GM19455 (cell line): ENCODE results near the gene AIRE.
"Not testable (repeated sequence)": the region's sequence is repeated elsewhere in the genome, so short reads cannot be mapped to it uniquely, and the experiment has no call there.

Experiments used
- ATAC-seq: cut with Tn5 transposase; IDR thresholded peaks from one replicate; pipeline ENCODE4 v1.9.1; 2021; ENCODE audit not compliant: unreplicated experiment

AIRE gene

DNA sequence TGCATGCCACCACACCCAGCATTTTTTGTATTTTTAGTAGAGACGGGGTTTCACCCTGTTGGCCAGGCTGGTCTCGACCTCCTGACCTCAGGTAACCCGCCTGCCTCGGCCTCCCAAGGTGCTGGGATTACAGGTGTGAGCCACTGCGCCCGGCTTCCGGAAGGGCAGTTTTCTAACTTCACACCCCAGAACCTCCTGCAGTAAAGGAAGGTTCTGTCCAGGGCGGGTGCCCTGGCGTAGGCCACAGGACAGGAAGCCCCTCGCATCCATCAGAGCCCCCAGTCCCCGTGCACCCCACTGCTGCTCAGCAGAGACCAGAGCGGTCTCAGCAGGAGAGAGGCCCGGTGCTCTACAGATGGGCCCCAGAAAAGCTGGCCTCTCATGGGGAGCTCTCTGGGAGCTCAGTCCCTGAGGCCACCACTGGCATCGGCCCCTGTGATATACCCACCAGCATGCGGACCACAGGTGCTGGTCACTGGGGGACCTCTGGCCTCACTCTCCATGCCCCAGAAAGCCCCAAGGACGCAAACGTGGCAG, 19.9 kb upstream of the AIRE start:
- no peak for ATAC-seq

DNA sequence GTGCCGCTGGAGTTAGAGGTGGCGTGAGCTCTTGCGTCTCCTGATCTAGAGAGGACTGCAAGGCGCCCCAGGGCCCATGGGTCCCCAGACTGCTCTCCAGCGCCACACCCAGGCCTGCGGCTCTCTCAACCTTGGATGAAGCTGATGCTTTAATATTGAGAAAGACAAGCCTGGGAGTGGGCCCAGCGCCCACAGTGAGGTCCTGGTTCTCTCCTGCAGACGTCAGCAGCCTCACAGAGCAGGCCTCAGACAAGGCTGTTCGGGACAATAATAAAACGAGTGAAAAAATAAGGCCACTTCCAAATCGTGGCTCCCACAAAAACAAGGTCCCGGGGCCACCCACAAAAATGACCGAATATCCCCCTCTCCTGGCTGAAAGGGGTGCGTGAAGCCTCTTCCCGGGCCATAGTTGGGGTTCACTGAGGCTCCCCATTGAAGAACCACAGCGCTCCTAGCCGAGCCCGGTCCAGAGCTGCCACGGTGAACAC, 18.0 kb upstream of the AIRE start:
- ATAC-seq = no peak

DNA sequence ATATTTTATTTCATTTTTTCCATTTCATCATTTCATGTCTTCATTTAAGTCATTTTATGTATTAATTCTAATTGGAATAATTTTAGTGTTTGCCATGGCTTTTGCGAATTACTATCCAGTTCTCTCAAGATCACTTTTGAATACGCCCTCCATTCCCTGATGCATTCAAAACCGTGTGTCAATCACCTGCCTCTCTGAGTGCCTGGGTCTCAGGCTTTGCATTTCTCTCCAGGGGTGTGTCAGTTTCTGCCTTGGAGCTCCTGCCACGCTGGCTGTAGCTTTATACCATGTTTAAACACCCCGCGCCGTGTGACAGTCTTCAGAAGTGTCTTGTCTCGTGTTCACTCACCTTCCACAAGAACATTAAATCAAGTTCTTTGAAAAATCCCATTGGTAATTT, 16.6 kb upstream of the AIRE start:
- no peak for ATAC-seq

DNA sequence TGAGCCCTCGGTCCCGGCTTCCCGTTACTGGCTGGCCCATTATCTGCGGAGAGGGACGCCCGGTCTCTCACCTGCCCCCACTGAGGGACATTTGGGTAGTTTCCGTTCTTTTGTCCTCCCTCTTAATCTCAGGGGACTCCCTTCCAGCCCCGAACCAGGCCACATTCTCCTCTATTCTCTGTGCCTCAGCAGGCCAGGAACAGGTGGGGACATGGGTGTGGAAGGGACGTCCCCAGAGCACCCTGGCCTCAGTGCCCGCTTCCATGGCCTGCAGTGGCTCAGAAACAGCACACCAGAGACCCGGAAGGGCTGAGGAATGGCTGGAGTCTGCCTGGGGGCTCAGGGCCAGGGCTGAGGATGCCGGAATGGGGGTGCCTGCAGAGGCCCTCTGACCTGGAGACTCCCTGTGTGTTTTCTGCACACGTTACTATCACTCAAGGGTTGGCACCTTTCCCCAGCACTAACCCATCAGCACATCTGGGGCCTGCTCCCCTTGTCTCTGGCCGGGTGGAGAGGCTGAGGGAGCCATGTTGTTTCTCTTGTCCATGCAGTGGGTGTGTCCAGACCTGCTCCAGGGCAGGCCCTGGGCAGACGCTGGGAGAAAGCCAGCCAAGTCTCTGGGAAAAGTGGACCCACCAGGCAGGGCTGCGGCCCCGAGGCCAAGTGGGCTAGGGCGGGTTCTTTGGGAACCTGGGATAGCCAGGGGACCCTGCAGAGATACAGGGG, 14.0 kb upstream of the AIRE start:
- no peak for ATAC-seq

DNA sequence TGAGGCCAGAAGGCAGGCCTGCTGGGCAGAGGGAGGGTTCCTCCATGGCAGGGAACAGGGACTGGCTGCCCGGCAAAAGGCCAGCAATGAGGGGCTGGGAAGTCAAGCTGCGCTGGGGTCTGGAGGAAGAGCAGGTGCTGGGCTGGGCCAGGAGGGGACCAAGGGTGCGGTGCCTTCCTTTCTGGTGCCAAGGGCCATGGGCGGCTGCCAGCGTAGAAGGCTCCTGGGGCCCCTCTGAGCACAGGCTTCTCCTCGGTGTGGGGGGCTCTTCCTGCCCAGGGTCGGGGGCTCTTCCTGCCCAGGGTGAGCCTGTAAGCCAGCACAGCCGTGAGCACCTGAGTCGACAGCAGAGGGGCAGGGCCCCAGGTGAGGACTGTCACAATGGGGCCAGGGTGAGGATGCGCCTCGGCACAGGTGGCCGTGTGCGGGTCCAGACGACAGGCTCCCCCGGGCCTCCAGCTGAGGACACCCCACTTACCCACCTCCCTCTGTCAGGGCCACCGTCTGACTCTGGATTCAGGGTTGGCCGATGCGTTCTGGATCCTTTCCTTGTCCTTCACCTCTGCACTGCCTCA, 13.3 kb upstream of the AIRE start:
- no peak for ATAC-seq

DNA sequence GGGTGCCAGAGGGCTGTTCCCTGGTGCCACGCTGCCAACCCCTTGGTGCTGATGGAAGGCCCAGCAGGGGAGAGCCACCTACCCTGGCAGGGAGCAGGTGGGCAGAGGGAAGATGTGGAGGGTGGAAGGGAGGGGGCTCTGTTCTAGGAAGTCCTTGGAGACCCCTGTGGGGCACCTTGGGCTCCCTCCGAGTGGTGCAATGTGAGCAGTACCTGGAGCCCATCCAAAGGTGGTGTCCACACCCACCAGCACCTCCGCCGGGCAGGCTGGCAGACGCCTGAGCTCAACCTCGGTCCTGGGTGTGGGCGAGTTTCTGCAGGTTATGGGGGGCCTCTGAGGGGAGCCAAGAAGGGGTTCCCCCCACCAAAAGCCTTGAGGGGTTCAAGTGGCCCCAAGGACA, 12.6 kb upstream of the AIRE start:
- ATAC-seq = no peak

DNA sequence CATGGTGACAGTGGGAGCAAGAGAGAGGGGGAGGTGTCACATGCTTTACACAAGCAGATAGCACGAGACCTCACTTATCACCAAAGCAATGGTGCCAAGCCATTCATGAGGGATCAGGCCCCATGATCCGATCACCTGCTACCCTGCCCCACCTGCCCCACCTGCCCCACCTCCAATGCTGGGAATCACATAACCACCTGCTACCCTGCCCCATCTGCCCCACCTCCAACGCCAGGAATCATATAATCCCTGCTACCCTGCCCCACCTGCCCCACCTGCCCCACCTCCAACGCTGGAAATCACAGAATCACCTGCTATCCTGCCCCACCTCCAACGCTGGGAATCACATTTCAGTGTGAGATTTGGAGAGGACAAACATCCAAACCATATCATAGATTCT, 10.6 kb upstream of the AIRE start:
- ATAC-seq = no peak

DNA sequence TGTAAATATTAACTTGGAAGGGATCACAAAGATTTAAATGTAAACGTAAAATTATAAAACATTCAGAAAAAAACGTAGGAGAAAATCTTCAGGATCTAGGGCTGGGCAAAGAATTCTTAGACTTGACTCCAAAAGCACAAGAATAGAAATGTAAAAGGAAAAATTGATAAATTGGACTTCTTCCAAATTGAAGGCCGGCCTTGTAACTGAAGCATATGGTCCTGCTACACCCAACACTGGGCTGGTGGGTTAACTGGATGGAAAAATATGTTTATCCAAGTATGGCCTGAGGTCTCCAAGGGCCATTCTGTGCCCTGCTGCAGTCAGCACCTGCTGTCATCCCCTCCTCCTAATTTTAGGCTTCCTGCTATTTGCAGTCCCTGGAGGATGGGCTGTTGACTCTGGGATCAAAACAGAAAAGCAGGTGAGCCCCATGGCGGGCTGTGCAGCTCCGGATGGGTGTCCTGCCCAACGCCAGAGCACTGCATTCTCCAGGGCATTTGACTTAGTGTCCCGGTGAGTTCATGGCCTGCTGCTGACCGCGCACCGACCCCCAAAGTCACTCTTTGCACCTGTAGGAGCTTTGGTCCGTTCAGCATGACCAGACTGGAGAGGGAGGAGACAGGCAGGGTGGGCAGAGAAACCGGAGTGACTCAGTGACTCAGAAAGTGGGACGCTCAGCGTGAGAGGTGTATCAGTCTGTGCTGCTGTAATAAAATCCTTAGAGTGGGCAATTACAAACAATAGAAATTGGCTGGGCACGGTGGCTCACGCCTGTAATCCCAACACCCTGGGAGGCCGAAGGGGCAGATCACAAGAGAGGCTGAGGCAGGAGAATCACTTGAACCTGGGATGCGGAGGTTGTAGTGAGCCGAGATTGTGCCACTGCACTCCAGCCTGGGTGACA, 6.1 kb upstream of the AIRE start:
- ATAC-seq = no peak

DNA sequence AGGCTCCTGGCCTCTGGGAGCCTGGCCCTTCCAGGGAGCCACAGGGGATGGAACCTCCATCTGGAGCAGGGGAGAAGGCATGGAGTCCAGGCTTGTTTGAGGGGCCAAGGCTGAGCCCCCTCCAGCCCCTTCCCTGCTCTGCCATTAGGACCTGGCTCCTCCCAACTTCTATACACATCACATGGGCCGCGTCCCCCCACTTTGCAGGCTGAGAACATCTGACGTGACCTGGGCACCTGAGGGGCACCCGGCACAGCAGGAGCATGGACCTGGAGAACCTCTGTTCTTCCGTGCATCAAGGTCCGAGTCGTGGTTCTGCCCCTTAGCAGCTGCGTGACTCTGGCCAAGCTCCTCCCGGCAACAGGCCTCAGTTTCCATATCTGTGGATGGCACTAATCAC, 3.9 kb upstream of the AIRE start:
- ATAC-seq = no peak

DNA sequence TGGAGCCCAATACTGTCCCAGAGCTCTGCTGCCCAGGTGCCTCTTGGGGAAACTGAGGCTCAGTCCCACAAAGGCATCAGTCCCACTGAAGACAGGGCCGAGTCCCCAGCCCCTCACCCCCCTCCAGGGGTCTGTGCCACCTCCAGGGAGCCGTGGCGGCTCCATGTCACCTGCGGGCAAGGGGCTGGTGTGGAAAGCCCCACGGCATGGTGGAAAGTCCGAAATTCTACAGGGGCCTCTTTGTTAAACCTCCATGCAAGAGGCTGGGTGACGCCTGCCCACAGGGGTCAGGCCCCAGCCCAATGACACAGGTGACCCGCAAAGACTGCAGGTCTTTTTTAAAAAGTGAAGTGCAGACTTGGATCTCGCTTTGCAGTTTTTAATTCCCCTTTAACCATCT, 3.3 kb upstream of the AIRE start:
- ATAC-seq = no peak

DNA sequence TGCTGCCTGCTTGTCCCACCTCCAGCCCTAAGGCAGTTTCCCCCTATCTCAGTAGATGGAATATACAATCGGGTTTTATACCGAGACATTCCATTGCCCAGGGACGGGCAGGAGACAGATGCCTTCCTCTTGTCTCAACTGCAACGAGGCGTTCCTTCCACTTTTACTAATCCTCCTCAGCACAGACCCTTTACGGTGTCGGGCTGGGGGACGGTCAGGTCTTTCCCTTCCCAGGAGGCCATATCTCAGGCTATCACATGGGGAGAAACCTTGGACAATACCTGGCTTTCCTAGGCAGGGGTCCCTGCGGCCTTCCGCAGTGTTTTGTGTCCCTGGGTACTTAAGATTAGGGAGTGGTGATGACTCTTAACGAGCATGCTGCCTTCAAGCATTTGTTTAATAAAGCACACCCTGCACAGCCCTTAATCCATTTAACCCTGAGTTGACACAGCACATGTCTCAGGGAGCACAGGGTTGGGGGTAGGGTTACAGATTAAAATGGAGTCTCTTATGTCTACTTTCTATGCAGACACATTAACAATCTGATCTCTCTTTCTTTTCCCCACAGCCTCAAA, 2.4 kb upstream of the AIRE start:
- ATAC-seq = not testable (repeated sequence)

DNA sequence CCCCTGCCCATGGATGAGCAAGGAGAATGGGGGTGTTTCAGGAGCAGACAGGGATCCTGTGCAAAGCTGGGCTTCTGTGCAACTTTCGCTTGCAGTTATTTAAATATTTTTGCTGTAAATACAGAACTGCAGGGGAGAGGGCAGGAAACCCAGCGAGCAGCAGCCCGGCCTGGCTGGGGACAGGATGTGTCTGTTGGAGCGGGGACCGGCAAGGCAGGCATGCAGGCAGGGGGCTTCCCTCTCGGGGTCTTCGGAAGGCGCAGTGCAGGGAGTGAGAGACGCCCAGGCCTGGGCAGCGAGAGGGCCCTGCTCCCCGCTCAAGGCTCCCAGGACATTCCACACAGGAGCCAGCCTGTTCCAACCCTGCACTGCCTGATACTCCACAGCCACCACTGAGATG, 1.7 kb upstream of the AIRE start:
- no peak for ATAC-seq

DNA sequence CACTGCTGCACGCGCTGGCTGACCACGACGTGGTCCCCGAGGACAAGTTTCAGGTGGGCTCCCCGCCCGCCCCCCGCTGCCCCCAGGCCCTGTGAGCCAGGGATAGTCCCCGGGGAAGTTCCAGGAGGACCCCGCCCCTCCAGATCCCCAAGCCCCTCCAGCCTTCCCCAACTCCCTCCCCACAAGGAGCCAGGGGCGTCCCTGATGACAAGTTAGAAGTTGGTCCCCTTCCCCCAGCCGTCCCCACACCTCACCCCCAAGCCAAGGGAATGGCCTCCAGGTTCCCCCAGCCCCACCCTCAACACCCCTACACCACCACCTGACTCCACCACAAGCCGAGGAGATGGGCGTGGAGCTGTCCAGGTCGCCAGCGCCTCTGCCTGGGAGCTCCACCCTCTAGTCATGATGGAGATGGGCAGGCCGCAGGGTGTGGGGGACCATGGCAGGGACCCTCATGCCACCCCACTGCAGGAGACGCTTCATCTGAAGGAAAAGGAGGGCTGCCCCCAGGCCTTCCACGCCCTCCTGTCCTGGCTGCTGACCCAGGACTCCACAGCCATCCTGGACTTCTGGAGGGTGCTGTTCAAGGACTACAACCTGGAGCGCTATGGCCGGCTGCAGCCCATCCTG, 525 bp downstream of the AIRE start:
- no peak for ATAC-seq

DNA sequence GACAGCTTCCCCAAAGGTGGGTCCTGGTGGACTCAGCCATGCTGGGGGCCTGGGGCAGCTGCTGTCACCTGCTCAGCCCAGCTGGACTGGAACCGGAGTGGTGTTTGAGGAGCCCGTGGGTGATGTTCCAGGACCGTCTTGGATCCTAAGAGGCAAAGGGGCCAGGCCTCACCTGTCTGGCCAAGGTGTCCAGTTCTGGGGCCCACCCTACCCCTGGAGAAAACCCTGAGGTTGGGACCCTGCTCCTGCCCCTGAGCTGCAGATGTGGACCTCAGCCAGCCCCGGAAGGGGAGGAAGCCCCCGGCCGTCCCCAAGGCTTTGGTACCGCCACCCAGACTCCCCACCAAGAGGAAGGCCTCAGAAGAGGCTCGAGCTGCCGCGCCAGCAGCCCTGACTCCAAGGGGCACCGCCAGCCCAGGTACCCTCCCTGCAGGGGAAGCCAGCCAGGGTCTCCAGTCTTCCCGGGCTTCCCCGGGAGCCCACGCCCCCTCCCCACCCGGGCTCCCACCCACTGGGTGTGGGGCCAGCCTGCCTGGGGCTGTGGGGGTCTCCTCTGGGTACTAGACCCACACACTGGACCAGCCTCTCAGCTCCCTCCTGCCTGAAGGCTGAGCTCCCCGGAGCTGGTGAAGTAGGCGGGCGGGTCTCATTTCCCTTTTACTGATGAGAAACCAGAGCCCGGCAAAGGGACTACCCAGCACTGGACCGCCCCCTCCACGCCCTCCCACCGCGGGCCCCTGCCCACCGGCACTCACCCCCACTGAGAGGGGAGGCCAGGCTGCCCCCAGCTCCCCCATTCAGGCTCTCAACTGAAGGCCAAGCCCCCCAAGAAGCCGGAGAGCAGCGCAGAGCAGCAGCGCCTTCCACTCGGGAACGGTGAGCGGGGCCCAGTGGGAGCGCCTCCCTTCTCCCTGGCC, 1.3 kb downstream of the AIRE start:
- no peak for ATAC-seq

DNA sequence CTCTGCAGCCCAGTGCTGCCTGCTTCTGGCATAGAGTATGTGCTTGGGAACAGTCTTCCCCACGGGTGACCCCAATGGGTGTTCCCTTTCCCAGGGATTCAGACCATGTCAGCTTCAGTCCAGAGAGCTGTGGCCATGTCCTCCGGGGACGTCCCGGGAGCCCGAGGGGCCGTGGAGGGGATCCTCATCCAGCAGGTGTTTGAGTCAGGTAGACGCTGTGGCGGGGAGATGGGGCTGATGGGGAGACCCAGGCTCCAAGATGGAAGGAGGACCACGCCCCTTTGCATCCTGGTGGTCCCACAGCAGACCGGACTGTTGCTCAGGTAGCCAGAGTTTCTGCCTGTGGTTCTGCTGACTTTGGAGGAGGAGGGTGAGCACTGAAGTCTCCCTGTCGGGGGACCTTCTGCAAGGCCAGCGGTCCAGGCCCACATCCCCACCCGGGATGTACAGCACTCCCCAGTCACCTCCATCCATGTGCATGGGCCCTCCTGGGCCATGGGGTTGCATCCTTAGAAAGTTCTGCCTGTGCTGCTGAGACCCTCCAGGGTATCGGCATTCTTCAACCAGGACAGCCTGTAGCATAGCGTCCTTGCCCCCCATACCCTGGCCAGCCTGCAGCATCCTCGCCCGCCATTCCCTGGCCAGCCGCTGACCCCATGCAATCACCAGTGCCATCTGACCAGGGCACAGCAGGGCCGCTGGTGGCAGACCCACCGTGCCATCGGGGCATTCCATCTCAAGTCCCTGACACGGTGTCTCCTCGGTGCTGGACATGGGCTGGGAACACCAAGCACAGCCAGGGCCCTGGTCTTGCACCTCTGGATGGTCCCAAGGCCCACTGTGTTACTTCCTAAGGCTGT, 2.8 kb downstream of the AIRE start:
- ATAC-seq = no peak

DNA sequence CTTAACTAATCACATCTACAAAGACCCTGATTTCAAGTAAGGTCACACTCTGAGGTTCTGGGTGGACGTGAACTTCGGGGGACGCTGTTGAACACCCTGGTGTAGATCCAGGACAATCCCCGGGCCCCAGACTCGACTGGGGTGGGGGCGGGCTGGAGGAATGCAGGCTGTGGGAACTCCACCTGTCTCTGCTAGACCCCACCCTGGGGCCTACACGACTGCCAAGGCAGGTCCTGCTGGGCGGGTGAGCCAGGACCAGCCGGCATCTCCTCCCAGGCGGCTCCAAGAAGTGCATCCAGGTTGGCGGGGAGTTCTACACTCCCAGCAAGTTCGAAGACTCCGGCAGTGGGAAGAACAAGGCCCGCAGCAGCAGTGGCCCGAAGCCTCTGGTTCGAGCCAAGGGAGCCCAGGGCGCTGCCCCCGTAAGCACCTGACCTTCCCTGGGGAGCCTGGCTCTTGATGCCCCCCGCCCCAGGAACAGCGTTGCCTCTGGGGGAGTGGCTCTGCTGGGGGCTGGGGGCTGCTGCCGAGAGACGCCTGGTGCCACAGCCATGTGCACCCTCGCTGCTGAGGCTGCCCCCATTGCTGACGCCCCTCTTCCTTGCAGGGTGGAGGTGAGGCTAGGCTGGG, 3.8 kb downstream of the AIRE start:
- no peak for ATAC-seq

DNA sequence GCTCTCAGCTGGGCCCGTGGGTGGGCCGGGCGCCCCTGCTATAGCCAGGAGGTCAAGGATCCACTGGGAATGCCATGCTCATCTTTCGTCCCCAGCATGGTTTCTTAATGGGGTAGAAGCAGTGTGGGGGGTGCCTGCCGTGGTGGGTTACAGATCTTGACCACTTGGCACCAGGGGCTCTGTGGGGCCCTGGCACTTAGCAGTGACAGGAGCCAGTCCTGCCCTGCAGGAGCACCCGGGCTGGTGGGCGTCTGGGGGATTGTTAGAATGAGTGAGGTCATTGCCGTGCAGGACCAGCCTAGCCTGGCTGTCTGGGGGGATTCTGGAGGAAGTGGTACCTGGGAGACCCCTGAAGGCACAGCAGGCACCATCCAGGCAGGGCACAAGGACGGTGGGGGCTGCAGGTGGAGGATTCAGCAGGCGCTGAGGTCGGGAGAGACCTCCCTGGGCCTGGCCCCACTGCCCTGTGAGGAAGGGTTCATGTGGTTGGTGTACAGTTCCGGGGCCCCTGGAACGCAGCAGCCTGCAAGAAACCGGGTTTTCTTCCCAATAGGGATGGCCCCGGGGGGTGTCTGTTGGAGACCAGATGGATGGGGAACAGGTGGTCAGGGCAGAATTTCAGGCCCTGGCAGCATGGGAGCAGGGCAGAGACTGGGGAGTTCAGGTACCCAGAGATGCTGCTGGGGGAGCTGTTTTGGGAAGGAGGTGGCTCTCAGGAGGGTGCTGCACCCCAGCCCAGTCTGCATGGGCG, 4.8 kb downstream of the AIRE start:
- no peak for ATAC-seq
